Measurements from ENCODE around the gene PINLYP. TPM values are rescaled to one million over a fixed set of nuclear protein-coding genes. Genes with fewer than 3 reads are reported as not detected.

The PINLYP gene
- total and polyA plus RNA-seq, 2 of the 13 experiments (the other 11 are each of a cell fraction or from before 2014, with no cell fraction given): 0.21 to 0.24 TPM

GRCh38 chr19:43619262-43620060 is 43.9 kb downstream of the PINLYP start, which contains the start of gene ZNF428 (continued):
- TF ChIP-seq ATF4 (CRISPR knock-in tag; IDR thresholded peaks at IDR 0.05) (peak in 1 of 2 experiments; percentile 76; a peak in 2 of 4 replicates), NFYC (CRISPR knock-in tag; IDR thresholded peaks at IDR 0.05) (no peak), MEIS2 (CRISPR knock-in tag; IDR thresholded peaks at IDR 0.05) (peak; percentile 76), SMAD9 (CRISPR knock-in tag; IDR thresholded peaks at IDR 0.05) (no peak), ZNF660 (CRISPR knock-in tag; IDR thresholded peaks at IDR 0.05; ENCODE audit: borderline replicate concordance, low read depth) (no peak), ZNF75D (CRISPR knock-in tag; IDR thresholded peaks at IDR 0.05; ENCODE audit: borderline replicate concordance) (no peak), ZNF12 (CRISPR knock-in tag; IDR thresholded peaks at IDR 0.05) (0 out of 2 replicates have a peak, but pooled peaks have one; percentile 13), ELF4 (CRISPR knock-in tag; IDR thresholded peaks at IDR 0.05; ENCODE audit: borderline replicate concordance) (no peak), HDAC6 (IDR thresholded peaks at IDR 0.05; ENCODE audit: low read depth, low read length) (no peak), HMG20B (CRISPR knock-in tag; conservative IDR thresholded peaks at IDR 0.05) (no peak), ZNF574 (CRISPR knock-in tag; IDR thresholded peaks at IDR 0.05) (peak; percentile 68; the same call in 1 of the 2 replicates), SALL2 (CRISPR knock-in tag; IDR thresholded peaks at IDR 0.05) (peak; percentile 93; the same call in 1 of the 2 replicates), ZNF558 (CRISPR knock-in tag; IDR thresholded peaks at IDR 0.05; ENCODE audit: borderline replicate concordance) (no peak), ADNP (CRISPR knock-in tag; IDR thresholded peaks at IDR 0.05) (no peak), ZSCAN25 (CRISPR knock-in tag; IDR thresholded peaks at IDR 0.05) (peak; percentile 66)
- TF ChIP-seq, protein P1, sequence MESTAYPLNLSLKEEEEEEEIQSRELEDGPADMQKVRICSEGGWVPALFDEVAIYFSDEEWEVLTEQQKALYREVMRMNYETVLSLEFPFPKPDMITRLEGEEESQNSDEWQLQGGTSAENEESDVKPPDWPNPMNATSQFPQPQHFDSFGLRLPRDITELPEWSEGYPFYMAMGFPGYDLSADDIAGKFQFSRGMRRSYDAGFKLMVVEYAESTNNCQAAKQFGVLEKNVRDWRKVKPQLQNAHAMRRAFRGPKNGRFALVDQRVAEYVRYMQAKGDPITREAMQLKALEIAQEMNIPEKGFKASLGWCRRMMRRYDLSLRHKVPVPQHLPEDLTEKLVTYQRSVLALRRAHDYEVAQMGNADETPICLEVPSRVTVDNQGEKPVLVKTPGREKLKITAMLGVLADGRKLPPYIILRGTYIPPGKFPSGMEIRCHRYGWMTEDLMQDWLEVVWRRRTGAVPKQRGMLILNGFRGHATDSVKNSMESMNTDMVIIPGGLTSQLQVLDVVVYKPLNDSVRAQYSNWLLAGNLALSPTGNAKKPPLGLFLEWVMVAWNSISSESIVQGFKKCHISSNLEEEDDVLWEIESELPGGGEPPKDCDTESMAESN (CRISPR knock-in tag; conservative IDR thresholded peaks at IDR 0.05): peak; percentile 90
- TF ChIP-seq, protein P2, sequence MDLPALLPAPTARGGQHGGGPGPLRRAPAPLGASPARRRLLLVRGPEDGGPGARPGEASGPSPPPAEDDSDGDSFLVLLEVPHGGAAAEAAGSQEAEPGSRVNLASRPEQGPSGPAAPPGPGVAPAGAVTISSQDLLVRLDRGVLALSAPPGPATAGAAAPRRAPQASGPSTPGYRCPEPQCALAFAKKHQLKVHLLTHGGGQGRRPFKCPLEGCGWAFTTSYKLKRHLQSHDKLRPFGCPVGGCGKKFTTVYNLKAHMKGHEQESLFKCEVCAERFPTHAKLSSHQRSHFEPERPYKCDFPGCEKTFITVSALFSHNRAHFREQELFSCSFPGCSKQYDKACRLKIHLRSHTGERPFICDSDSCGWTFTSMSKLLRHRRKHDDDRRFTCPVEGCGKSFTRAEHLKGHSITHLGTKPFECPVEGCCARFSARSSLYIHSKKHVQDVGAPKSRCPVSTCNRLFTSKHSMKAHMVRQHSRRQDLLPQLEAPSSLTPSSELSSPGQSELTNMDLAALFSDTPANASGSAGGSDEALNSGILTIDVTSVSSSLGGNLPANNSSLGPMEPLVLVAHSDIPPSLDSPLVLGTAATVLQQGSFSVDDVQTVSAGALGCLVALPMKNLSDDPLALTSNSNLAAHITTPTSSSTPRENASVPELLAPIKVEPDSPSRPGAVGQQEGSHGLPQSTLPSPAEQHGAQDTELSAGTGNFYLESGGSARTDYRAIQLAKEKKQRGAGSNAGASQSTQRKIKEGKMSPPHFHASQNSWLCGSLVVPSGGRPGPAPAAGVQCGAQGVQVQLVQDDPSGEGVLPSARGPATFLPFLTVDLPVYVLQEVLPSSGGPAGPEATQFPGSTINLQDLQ (CRISPR knock-in tag; IDR thresholded peaks at IDR 0.05): no peak; the same call in 1 of the 2 replicates
- TF ChIP-seq, protein P3, sequence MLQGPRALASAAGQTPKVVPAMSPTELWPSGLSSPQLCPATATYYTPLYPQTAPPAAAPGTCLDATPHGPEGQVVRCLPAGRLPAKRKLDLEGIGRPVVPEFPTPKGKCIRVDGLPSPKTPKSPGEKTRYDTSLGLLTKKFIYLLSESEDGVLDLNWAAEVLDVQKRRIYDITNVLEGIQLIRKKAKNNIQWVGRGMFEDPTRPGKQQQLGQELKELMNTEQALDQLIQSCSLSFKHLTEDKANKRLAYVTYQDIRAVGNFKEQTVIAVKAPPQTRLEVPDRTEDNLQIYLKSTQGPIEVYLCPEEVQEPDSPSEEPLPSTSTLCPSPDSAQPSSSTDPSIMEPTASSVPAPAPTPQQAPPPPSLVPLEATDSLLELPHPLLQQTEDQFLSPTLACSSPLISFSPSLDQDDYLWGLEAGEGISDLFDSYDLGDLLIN (CRISPR knock-in tag; IDR thresholded peaks at IDR 0.05; ENCODE audit: borderline replicate concordance): peak; percentile 93

Measured in HepG2 (cell line).